WERI-Rb-1 (cell line): ENCODE data around the gene SP2.

Experiments
- DNase-seq: peaks from one replicate; pipeline ENCODE4 v3.0.0-alpha.2; 2020
- H3K27ac ChIP-seq: fragments of 250-450 bp; sonication (Bioruptor Pico); 2 replicates; pipeline ENCODE4 v1.5.1; 2020; ENCODE audit warnings: mild to moderate bottlenecking, moderate library complexity
- H3K27me3 ChIP-seq: fragments of 250-450 bp; sonication (Bioruptor Pico); 2 replicates; pipeline ENCODE4 v1.5.1; 2021; ENCODE audit warnings: mild to moderate bottlenecking, low read depth, moderate library complexity; ENCODE audit not compliant: insufficient read depth, severe bottlenecking
- H3K36me3 ChIP-seq: fragments of 250-450 bp; sonication (Bioruptor Pico); 2 replicates; pipeline ENCODE4 v1.5.1; 2020; ENCODE audit warnings: mild to moderate bottlenecking, moderate library complexity
- H3K4me3 ChIP-seq: 2 replicates; pipeline ENCODE4 v1.5.1; 2011; ENCODE audit warnings: low read depth, mild to moderate bottlenecking, control low read depth, low read length
- H3K9me3 ChIP-seq: fragments of 250-450 bp; sonication (Bioruptor Pico); 2 replicates; pipeline ENCODE4 v1.5.1; 2021; ENCODE audit warnings: mild to moderate bottlenecking, moderate library complexity; ENCODE audit not compliant: severe bottlenecking
- TF ChIP-seq, protein P1 (sequence below): IDR thresholded peaks from 2 replicates; pipeline ENCODE4 v1.5.1; 2011; ENCODE audit warnings: low read depth, mild to moderate bottlenecking, control low read depth, inconsistent platforms, low read length

SP2 gene

DNA sequence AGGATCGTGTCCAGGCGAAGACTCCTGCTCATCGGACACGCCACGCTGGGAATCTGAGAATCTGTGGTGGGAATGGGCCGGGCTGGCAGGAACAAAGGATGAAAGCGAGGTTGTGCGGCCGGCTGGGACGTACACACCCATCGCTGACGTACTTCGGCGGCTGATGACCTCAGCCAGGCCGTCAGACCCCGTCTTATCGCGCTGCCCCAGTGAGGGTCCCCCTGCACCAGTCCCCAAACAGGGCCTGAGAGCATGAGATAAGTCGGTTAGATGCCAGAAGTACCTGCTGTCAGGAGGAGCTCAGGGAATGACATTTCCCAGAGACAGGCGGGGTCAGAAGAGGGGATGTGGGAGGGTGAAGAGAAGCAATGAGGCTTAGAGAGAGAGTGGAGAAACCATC lies 29.1 kb upstream of the SP2 start:
- no peak for DNase-seq
- TF ChIP-seq, protein P1, sequence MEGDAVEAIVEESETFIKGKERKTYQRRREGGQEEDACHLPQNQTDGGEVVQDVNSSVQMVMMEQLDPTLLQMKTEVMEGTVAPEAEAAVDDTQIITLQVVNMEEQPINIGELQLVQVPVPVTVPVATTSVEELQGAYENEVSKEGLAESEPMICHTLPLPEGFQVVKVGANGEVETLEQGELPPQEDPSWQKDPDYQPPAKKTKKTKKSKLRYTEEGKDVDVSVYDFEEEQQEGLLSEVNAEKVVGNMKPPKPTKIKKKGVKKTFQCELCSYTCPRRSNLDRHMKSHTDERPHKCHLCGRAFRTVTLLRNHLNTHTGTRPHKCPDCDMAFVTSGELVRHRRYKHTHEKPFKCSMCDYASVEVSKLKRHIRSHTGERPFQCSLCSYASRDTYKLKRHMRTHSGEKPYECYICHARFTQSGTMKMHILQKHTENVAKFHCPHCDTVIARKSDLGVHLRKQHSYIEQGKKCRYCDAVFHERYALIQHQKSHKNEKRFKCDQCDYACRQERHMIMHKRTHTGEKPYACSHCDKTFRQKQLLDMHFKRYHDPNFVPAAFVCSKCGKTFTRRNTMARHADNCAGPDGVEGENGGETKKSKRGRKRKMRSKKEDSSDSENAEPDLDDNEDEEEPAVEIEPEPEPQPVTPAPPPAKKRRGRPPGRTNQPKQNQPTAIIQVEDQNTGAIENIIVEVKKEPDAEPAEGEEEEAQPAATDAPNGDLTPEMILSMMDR = no peak
- H3K36me3 ChIP-seq = no peaks in the 10 kb centered on the region
- no peak overlapping the region for H3K27ac ChIP-seq
- no peaks in the 10 kb centered on the region for H3K27me3 ChIP-seq
- H3K9me3 ChIP-seq = no peaks in the 10 kb centered on the region
- no peak overlapping the region for H3K4me3 ChIP-seq

DNA sequence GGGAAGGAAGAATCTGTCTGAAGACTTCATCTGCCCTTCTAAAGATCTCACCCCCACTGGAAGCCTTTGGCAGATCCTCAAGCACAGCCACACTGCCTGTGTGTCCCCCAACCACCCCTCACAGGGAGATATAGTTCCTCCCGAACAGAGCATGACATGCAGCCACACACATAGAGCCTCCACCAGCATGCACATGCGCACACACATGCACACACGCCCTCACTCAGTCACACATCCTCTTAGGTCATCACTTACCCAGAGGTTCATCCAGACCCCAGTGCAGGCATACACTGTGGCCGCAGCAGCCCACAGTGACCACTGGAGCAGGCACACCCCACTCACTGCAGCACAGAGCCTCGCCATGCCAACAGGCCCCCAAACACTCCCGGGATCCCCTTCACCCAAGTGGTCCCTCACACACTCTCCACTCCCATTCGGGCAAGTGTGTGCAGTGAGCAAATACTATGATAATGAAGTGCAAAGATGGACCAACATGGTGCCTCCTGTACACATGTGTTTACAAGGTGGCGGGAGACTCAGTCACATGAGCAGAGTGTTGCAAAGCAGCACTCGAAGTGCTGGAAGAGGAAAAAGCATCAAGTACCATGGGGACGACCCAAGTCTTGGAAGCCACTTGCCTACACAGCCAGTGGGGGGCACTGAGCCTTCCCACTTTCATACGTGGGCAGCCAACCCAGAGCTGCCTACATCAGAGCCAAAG lies 28.1 kb upstream of the SP2 start:
- H3K27ac ChIP-seq = no peak overlapping the region
- H3K36me3 ChIP-seq = no peaks in the 10 kb centered on the region
- TF ChIP-seq, protein P1 = no peak
- H3K4me3 ChIP-seq = no peak overlapping the region
- DNase-seq = no peak
- H3K27me3 ChIP-seq = no peaks in the 10 kb centered on the region
- no peaks in the 10 kb centered on the region for H3K9me3 ChIP-seq

DNA sequence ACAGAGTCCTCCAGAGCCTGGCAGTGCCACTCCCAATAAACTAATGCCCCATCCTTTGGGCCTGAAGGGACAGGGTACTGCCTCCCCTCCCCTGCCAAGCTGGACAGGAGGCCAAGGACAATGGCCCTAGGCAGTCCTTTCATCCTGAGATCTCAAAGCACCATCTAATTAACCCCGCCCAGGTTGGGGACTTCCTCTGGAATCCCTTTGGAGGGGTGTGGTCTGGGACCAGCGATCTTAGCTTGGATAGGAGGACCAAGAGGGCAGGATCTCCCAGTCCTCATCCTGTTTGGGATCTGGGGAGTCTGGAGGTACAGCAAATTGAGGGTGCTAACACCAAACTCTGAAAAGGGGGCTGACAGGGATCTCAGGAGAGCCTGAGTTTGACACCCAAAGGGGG lies 26.9 kb upstream of the SP2 start:
- Histone ChIP-seq H3K36me3 (no peaks in the 10 kb centered on the region), H3K27me3 (no peaks in the 10 kb centered on the region), H3K4me3 (no peak overlapping the region), H3K27ac (no peak overlapping the region), H3K9me3 (no peaks in the 10 kb centered on the region)
- no peak for DNase-seq
- TF ChIP-seq, protein P1 = no peak

DNA sequence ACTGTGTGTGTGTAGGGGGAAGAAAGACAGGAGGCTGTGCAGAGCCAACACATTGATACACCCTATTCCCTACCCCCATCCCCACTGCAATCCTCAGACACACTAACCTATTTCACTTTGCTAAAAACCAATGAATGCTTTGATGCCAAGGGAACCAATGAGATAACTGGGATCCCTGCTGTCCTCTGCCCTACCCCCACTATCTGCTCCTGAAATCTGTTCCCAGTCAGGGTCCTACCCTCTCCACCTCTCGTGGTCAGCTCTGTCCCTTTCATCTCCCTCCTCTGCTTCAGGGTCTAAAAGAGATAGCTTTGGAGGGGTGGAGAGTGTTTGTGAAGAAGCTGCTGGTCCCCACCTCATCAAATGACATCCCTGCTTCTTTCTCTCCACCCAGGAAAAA lies 26.0 kb upstream of the SP2 start:
- Histone ChIP-seq H3K9me3 (no peaks in the 10 kb centered on the region), H3K27me3 (no peaks in the 10 kb centered on the region), H3K27ac (no peak overlapping the region; the same call in none of the 2 replicates), H3K36me3 (no peaks in the 10 kb centered on the region), H3K4me3 (no peak overlapping the region)
- TF ChIP-seq, protein P1 = no peak
- DNase-seq = no peak

DNA sequence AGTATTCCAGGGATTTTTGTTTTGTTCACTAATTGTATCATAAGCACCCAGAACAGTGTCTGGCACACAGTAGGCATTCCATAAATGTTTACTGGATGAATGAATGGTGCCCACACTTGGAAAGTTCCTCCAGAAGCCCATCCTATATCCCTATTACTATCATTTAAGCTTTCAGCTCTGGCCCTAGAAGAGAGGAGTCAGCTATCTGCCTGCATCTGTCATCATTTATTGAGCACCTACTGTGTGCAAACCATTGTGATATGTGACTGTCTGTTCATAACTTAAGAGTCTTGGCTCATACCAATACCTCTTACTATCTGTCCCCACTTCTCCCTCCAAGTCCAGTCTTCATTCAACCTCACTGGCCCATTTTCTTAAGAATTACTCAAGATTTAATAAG lies 25.0 kb upstream of the SP2 start:
- no peak for DNase-seq
- no peaks in the 10 kb centered on the region for H3K27me3 ChIP-seq

More for the DNA sequence above, 25.0 kb upstream of the SP2 start:
- H3K36me3 ChIP-seq = no peaks in the 10 kb centered on the region
- no peak overlapping the region for H3K4me3 ChIP-seq
- no peaks in the 10 kb centered on the region for H3K9me3 ChIP-seq
- no peak overlapping the region for H3K27ac ChIP-seq
- TF ChIP-seq, protein P1 = no peak
